Adipocyte (in vitro differentiated cells): Measurements from ENCODE around the gene DNAJC12.
"Not testable (repeated sequence)": the region's sequence is repeated elsewhere in the genome, so short reads cannot be mapped to it uniquely, and the experiment has no call there.

ENCODE experiments used
- DNase-seq: peaks from one replicate; pipeline ENCODE4 v3.0.0-alpha.2; 2015; ENCODE audit warnings: low read depth
- H3K27me3 ChIP-seq: replicated peaks from 2 replicates; pipeline ENCODE4 v1.7.0; 2013; ENCODE audit warnings: mild to moderate bottlenecking, low read length, moderate library complexity; ENCODE audit not compliant: control insufficient read depth, insufficient read depth
- H3K36me3 ChIP-seq: 2 replicates; pipeline ENCODE4 v1.7.0; 2013; ENCODE audit warnings: low read length, mild to moderate bottlenecking, moderate library complexity; ENCODE audit not compliant: control insufficient read depth, insufficient read depth, severe bottlenecking
- H3K4me1 ChIP-seq: 2 replicates; pipeline ENCODE4 v1.7.0; 2013; ENCODE audit warnings: mild to moderate bottlenecking, low read length, moderate library complexity; ENCODE audit not compliant: control insufficient read depth, insufficient read depth
- H3K4me3 ChIP-seq: 2 replicates; pipeline ENCODE4 v1.7.0; 2013; ENCODE audit warnings: mild to moderate bottlenecking, low read length, moderate library complexity
- H3K9ac ChIP-seq: 2 replicates; pipeline ENCODE4 v1.7.0; 2013; ENCODE audit warnings: mild to moderate bottlenecking, low read length, moderate library complexity
- H3K9me3 ChIP-seq: 2 replicates; pipeline ENCODE4 v1.7.0; 2013; ENCODE audit warnings: mild to moderate bottlenecking, low read length, moderate library complexity; ENCODE audit not compliant: control insufficient read depth

The DNAJC12 gene

DNA sequence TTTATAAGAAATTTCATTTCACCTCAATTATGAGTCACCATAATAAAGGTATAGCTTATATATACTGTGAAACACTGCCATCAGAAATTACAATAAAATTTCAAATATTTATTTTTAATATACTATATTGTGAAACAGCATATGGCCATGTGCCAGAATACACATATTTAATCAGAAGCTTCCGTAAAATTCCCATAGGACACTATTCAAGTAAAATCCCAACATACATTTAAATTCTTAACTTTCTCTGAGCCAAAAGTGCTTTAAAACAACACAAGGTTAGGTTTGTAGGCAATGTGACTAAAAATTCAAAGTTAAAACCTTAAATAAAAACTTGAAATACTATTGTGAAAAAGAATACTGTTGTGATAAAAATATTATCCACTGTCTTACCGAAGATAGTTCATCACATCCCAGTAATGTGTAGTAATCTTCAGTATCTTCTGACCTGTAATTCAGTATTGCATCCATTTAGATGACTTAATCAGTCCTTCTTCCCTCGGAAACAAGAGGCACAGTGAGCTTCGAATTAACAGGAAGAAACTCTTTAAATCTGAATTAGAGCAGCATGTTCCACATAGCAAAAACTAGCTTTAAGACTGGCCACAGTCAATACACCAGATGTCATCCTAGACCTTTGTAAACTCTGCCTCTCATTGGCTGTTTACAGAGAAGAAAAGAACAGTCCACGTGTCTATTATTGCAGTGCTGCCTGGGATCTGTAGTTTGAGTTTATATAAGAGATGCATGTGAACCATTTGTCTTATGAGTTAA is at the start of gene DNAJC12:
Gene DNAJC12, minus strand, starts transcription at position 648 of the 774 bp plus-strand sequence. Its CDS starts 177 bp downstream, at position 471.
- Histone ChIP-seq H3K9me3 (peaks cover 4% of the 10 kb centered on the region), H3K36me3 (no peaks in the 10 kb centered on the region), H3K4me3 (peak within 1 kb of the TSS; percentile 59), H3K27me3 (no peaks in the 10 kb centered on the region), H3K4me1 (no peaks in the 10 kb centered on the region), H3K9ac (peak within 1 kb of the TSS; percentile 17)
- peak; percentile 85 for DNase-seq

DNA sequence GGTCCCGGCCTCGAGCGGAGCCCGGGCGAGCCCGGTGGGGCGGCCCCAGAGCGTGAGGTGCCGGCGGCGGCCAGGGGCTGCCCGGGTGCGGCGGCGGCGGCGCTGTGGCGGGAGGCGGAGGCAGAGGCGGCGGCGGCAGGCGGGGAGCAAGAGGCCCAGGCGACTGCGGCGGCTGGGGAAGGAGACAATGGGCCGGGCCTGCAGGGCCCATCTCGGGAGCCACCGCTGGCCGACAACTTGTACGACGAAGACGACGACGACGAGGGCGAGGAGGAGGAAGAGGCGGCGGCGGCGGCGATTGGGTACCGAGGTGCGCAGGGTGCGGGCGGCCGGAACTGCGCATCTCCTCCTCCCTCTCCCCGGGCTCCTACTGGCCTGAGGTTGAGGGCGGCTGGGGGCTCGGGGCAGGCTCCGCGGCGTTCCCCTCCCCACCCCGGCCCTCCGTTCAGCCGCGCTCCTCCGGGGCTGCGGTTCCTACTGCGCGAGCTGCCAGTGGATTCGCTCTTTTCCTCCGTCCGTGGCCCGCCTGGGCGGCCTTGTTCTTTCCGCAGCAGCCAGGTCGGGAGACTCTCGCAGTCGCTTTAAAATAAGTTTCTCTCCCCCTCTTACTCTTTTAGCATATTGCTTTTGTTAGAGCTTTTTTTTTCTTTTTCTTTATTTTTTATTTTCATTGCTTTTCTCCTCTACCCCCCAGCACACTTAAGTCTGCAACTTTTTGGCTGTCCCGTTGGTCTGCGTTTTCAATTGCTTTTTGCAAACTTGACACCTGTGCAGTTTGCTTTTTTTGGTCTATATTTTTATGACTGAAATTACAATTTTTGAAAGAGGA is 47.1 kb upstream of the DNAJC12 start:
- Histone ChIP-seq H3K4me1 (peaks cover 23% of the 10 kb centered on the region), H3K9ac (peak overlapping the region; percentile 82), H3K36me3 (peaks cover 31% of the 10 kb centered on the region), H3K4me3 (peak overlapping the region; percentile 89), H3K9me3 (no peaks in the 10 kb centered on the region), H3K27me3 (no peaks in the 10 kb centered on the region)
- DNase-seq = peak; percentile 90

DNA sequence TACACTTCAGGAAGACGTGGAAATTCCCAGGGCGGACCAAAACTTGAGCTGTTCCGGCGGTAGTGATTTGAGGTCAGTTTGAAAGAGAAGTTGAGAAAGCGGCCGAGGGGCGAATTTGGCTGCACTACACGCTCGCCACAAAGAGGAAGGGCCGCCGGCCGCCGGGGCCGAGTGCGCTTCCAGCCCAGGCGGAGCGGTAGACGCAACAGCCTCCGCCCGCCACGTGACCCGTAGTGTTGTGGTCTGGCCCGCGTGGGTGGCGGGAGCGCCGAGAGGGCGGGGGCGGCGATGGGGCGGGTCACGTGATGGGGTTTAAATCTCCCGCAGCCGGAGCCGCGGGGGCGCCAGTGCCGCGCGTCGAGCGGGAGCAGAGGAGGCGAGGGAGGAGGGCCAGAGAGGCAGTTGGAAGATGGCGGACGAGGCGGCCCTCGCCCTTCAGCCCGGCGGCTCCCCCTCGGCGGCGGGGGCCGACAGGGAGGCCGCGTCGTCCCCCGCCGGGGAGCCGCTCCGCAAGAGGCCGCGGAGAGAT is 46.4 kb upstream of the DNAJC12 start, which contains the start of gene SIRT1:
Gene SIRT1, plus strand, starts transcription at position 344 of the 529 bp plus-strand sequence. Its CDS starts 66 bp downstream, at position 410.
- H3K9ac ChIP-seq = peak within 1 kb of the TSS; percentile 82
- no peaks in the 10 kb centered on the region for H3K9me3 ChIP-seq
- DNase-seq = peak; percentile 98
- no peaks in the 10 kb centered on the region for H3K27me3 ChIP-seq
- H3K36me3 ChIP-seq = peaks cover 24% of the 10 kb centered on the region
- H3K4me3 ChIP-seq = peak within 1 kb of the TSS; percentile 89
- peaks cover 18% of the 10 kb centered on the region for H3K4me1 ChIP-seq

DNA sequence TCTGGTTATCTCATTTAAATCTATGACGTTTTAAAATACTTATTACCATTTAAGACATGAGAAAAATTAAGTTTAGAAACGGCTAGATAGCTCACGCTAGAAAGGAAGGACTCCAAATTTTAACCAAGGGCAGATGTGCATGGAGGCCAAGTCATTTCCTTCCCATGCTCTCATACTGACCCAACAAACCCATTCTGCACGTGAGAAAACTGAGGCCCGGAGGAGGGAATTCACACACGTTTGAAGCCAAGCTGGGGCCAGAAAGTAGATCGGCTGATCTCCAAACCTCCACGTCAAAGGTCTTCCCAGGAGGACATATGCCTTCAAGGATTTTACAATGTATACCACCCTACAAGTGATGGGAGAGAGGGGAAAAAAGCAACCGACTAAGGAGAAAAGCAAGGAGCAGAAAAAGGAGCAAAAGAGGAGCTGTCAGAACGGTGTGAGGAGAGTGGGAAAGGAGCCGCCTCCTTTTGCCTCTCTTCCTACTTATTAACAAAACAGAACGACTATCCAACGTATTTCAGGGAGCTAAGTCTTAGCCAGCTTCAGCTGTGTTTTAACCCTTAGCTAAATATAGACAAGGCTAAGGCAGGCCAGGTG is 45.8 kb upstream of the DNAJC12 start:
- H3K9me3 ChIP-seq = no peaks in the 10 kb centered on the region
- H3K4me1 ChIP-seq = peaks cover 15% of the 10 kb centered on the region
- DNase-seq = peak; percentile 13
- H3K27me3 ChIP-seq = no peaks in the 10 kb centered on the region
- peaks cover 19% of the 10 kb centered on the region for H3K36me3 ChIP-seq
- peak overlapping the region; percentile 82 for H3K9ac ChIP-seq
- H3K4me3 ChIP-seq = peak overlapping the region; percentile 89

DNA sequence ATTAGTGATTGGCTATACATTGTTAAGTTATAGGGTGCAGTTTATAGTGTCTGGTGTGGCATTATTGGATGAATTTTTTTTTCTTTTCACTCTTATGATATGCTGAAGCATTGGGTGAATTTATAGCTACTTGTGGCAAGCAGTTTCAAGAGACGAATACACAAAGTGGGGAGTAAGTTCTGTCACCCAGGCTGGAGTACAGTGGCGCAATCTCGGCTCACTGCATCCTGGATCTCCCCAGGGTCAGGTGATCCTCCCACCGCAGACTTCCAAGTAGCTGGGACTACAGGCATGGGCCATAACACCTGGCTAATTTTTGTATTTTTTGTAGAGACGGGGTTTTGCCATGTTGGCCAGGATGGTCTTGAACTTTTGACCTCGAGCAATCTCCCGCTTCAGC is 40.1 kb upstream of the DNAJC12 start:
- no peak overlapping the region for H3K9ac ChIP-seq
- DNase-seq = no peak
- no peaks in the 10 kb centered on the region for H3K4me1 ChIP-seq

DNA sequence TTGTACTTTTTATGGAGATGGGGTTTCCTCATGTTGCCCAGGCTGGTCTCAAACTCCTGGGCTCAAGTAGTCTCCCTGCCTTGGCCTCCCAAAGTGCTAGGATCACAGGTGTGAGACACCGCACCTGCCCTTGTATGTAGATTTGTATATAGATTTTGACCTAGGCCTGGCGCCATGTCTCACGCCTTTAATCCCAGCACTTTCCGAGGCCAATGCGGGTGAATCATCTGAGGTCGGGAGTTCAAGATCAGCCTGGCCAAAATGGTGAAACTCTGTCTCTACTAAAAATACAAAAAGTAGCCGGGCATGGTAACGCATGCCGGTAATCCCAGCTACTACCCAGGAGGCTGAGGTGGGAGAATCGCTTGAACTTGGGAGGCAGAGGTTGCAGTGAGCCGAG is 39.4 kb upstream of the DNAJC12 start:
- not testable (repeated sequence) for H3K36me3 ChIP-seq, DNase-seq, H3K27me3 ChIP-seq, H3K9ac ChIP-seq, H3K4me3 ChIP-seq, H3K4me1 ChIP-seq, H3K9me3 ChIP-seq

More for the DNA sequence above, 40.1 kb upstream of the DNAJC12 start:
- H3K27me3 ChIP-seq = no peaks in the 10 kb centered on the region
- H3K9me3 ChIP-seq = no peaks in the 10 kb centered on the region
- H3K36me3 ChIP-seq = no peaks in the 10 kb centered on the region
- H3K4me3 ChIP-seq = no peak overlapping the region

DNA sequence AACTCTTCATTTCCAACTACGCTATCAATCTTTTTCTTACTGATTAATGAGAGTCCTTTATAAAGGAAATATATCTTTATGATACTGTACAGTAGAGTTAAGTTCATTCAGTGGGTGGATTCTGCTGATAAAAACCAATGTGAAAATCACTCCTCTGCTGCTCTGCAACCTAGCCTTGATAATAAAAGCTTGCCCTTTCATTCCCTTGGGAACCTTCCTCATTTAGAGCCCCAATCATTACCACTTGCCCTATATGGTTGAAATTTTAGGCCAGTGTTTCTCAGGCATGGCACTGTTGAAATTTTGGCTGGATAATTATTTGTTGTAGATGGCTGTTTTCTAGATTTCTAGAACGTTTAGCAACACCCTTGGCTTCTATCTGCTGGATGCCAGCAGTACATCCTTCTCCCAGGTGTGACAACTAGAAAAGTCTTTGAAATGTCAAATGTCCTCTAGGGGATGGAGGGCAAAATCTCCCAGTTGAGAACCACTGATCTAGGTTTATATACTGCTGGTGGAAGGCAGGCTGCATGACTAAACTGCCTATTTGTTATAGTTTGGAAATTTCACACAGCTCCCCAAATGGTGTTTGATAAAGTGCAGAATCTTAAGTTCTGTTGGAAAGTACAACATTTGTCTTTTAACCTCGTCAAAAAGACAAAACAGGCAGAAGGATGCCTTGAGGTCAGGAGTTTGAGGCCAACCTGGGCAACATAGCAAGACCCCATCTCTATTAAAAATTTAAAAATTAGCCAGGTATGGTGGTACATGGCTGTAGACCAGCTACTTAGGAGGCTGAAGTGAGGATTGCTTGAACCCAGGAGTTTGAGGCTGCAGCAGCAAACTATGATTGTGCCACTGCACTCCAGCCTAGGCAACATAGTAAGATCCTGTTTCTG is 37.6 kb upstream of the DNAJC12 start:
- Histone ChIP-seq H3K36me3 (no peaks in the 10 kb centered on the region), H3K4me1 (no peaks in the 10 kb centered on the region), H3K9me3 (no peaks in the 10 kb centered on the region), H3K4me3 (no peak overlapping the region), H3K27me3 (no peaks in the 10 kb centered on the region), H3K9ac (no peak overlapping the region)
- DNase-seq = no peak

DNA sequence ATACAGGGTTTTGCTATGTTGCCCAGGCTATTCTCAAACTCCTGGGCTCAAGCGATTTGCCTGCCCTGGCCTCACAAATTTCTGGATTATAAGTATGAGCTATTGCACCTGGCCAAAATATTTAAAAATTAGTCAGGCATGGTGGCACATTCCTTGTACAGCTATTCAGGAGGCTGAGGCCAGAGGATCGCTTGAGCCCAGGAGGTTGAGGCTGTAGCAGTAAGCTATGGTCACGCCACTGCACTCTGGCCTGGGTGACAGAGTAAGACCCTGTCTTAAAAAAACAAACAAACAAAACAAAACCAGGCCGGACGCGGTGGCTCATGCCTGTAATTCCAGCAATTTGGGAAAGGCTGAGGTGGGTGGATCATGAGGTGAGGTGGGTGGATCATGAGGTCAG is 32.0 kb upstream of the DNAJC12 start:
- H3K9ac ChIP-seq = no peak overlapping the region
- H3K36me3 ChIP-seq = no peaks in the 10 kb centered on the region
- H3K4me1 ChIP-seq = no peaks in the 10 kb centered on the region
- no peak for DNase-seq
- no peak overlapping the region for H3K4me3 ChIP-seq
- no peaks in the 10 kb centered on the region for H3K9me3 ChIP-seq
- H3K27me3 ChIP-seq = no peaks in the 10 kb centered on the region

DNA sequence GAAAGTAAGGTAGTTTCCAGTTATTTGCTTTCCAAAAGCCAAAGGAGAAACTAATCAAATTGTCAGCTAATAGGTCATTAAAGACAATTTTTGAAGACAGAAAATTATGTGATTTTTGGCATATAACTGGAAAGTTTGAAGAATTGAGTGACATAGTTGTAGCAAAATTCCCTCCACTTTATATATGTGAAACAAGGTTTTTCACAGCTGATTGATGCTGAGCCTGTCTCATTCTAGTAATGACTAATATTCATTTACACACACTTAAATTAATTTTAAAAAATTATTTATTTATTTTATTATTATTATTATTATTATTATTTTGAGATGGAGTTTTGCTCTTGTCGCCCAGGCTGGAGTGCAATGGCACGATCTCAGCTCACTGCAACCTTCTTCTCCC is 30.1 kb upstream of the DNAJC12 start:
- Histone ChIP-seq H3K4me1 (no peaks in the 10 kb centered on the region), H3K27me3 (no peaks in the 10 kb centered on the region), H3K9ac (no peak overlapping the region), H3K4me3 (no peak overlapping the region), H3K36me3 (no peaks in the 10 kb centered on the region), H3K9me3 (no peaks in the 10 kb centered on the region)
- DNase-seq = no peak

DNA sequence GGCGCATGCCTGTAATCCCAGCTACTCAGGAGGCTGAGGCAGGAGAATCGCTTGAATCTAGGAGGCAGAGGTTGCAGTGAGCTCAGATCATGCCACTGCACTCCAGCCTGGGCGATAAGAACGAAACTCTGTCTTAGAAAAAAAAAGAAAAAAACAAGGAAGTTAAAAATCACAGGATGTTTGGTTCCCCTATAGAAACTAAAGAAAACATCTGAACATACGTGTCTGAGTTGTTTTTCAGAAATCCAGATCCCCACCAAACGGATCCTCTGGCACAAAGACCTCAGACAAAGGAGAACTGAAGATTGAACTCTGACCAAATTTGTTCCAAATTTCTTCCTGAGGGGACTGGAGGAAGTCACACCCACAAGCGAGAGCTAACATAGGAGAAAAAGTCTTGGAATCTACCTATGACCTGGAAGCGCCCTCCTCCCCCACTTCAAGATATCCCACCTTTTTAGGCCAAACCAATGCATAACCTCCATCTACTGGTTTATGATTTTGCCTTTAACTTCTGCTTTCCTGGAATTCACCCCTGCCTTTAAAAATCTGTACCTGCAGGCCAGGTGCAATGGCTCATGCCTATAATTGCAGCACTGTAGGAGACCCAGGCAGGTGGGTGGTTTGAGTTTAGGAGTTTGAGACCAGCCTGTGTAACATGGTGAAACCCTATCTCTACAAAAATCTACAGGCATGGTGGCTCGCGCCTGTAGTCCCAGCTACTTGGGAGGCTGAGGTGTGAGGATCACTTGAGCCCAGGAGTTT is 26.8 kb upstream of the DNAJC12 start:
- Histone ChIP-seq H3K4me3 (no peak overlapping the region), H3K27me3 (no peaks in the 10 kb centered on the region), H3K9me3 (no peaks in the 10 kb centered on the region), H3K4me1 (no peaks in the 10 kb centered on the region), H3K36me3 (no peaks in the 10 kb centered on the region), H3K9ac (no peak overlapping the region)
- DNase-seq = no peak
